Neural cell (in vitro differentiated cells): ENCODE measurements around the gene SPR.

Experiments used
- CTCF ChIP-seq: fragments of 450-650 bp; IDR thresholded peaks from 2 replicates; pipeline ENCODE4 v1.5.1; 2014; ENCODE audit warnings: antibody characterized with exemption, mild to moderate bottlenecking, moderate library complexity; ENCODE audit not compliant: poor library complexity, severe bottlenecking
- EZH2 ChIP-seq: fragments of 200-600, 300-800 bp; shearing (Covaris generic), sonication (generic); IDR thresholded peaks from 2 replicates; pipeline ENCODE4 v1.6.1; 2014; ENCODE audit warnings: antibody characterized with exemption, low read length, borderline replicate concordance, mild to moderate bottlenecking; ENCODE audit not compliant: insufficient read depth, poor library complexity, severe bottlenecking
- POLR2AphosphoS5 ChIP-seq: IDR thresholded peaks from 2 replicates; pipeline ENCODE4 v1.6.1; 2012
- RAD21 ChIP-seq: fragments of 450-650 bp; conservative IDR thresholded peaks from 2 replicates; pipeline ENCODE4 v1.6.1; 2014; ENCODE audit warnings: antibody characterized with exemption, mild to moderate bottlenecking, moderate library complexity
- REST ChIP-seq: IDR thresholded peaks from 2 replicates; pipeline ENCODE4 v1.6.1; 2012; ENCODE audit warnings: borderline replicate concordance
- SMC3 ChIP-seq: fragments of 450-650 bp; conservative IDR thresholded peaks from 2 replicates; pipeline ENCODE4 v1.6.1; 2014; ENCODE audit warnings: antibody characterized with exemption, mild to moderate bottlenecking, moderate library complexity; ENCODE audit not compliant: poor library complexity
- TAF1 ChIP-seq: IDR thresholded peaks from 2 replicates; pipeline ENCODE4 v1.6.1; 2012; ENCODE audit warnings: low read depth

GRCh38 chr2:72908741-72909140 is 21.5 kb downstream of the SPR start:
- TF ChIP-seq CTCF (no peak), POLR2AphosphoS5 (no peak), TAF1 (no peak), REST (no peak), RAD21 (no peak), SMC3 (no peak), EZH2 (no peak)
